ENCODE measurements around the gene CLDN11.

CLDN11 gene

DNA sequence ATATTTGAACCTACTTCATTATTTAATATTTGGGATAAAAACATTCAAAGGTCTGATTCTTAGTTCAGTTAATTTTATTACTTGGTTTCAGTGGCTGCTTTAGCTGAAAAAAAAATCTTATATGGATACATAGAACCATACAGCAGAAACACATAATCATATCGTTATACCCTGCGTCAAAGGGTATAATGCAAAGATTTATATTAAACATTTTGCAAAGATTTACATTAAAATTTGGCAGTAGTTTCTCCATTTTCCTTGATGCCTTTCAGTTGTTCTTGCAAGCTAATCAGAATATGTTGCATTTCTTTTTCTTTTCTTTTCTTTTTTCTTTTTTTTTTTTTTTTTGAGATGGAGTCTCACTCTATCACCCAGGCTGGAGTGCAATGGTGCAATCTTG lies 31.4 kb downstream of the CLDN11 start:
- Histone ChIP-seq H3K4me1 (no peaks in the 10 kb centered on the region), H2AFZ (no peak overlapping the region), H3K27me3 (ENCODE audit: control insufficient read depth, insufficient read depth, low read length) (no peaks in the 10 kb centered on the region), H3K4me2 (ENCODE audit: low read length) (no peak overlapping the region), H3K4me3 (ENCODE audit: low read depth, low read length) (no peak overlapping the region), H3K9ac (no peak overlapping the region), H3K9me3 (ENCODE audit: control insufficient read depth, low read length) (no peaks in the 10 kb centered on the region), H3K36me3 (ENCODE audit: control insufficient read depth, insufficient read depth, low read length) (no peaks in the 10 kb centered on the region), H3K27ac (no peak overlapping the region), H3K79me2 (no peaks in the 10 kb centered on the region)
- TF ChIP-seq, protein P1, sequence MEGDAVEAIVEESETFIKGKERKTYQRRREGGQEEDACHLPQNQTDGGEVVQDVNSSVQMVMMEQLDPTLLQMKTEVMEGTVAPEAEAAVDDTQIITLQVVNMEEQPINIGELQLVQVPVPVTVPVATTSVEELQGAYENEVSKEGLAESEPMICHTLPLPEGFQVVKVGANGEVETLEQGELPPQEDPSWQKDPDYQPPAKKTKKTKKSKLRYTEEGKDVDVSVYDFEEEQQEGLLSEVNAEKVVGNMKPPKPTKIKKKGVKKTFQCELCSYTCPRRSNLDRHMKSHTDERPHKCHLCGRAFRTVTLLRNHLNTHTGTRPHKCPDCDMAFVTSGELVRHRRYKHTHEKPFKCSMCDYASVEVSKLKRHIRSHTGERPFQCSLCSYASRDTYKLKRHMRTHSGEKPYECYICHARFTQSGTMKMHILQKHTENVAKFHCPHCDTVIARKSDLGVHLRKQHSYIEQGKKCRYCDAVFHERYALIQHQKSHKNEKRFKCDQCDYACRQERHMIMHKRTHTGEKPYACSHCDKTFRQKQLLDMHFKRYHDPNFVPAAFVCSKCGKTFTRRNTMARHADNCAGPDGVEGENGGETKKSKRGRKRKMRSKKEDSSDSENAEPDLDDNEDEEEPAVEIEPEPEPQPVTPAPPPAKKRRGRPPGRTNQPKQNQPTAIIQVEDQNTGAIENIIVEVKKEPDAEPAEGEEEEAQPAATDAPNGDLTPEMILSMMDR (IDR thresholded peaks at IDR 0.05) = no peak

DNA sequence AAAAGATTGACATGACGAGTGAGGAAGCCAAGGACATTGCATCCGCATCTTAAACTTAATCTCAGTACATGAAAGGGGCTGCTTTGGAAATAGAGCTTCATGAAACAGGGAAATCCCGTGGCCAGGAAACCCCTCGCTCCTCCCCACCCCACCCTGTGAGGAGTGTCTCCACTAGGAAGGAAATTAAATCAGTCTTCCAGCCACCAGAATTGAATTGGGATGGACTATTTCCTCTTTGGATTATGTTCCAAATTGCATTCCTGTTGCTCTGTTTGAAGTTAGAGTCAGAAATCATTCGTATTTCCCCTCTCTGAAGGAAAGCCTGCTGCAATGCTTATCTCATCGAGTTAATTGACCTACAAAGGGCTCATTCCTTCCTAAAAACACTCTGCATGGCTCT lies 35.8 kb downstream of the CLDN11 start:
- H3K27ac ChIP-seq = no peak overlapping the region
- no peak overlapping the region for H3K4me2 ChIP-seq (ENCODE audit: low read length)
- TF ChIP-seq, protein P1 (IDR thresholded peaks at IDR 0.05) = no peak
- H2AFZ ChIP-seq = no peak overlapping the region
- H3K9me3 ChIP-seq (ENCODE audit: control insufficient read depth, low read length) = no peaks in the 10 kb centered on the region
- no peak overlapping the region for H3K4me3 ChIP-seq (ENCODE audit: low read depth, low read length)
- H3K36me3 ChIP-seq (ENCODE audit: control insufficient read depth, insufficient read depth, low read length) = no peaks in the 10 kb centered on the region
- H3K79me2 ChIP-seq = no peaks in the 10 kb centered on the region
- H3K27me3 ChIP-seq (ENCODE audit: control insufficient read depth, insufficient read depth, low read length) = no peaks in the 10 kb centered on the region
- H3K4me1 ChIP-seq = no peaks in the 10 kb centered on the region
- no peak overlapping the region for H3K9ac ChIP-seq

DNA sequence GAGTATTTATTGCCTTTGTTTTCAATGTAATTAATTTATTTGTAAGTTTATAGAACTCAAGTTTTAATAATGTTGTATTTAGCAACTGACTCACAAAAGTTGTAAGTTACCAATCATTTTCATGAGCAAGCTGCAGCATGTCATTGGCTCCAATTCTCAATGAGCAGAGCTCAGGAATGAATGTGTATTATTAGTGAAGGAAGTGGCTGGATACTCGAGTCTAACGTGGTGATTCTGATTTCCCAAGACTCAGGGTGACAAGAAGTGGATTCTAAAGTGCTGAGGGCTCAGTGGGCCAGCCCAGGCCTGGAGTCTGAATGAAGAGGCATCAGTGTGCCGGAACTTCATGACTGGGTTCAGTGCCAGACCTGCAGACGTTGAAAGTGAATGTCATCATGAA lies 39.6 kb downstream of the CLDN11 start:
- TF ChIP-seq, protein P1 (IDR thresholded peaks at IDR 0.05) = no peak
- H3K79me2 ChIP-seq = no peaks in the 10 kb centered on the region
- no peak overlapping the region for H3K9ac ChIP-seq
- H3K27ac ChIP-seq = no peak overlapping the region
- no peak overlapping the region for H3K4me2 ChIP-seq (ENCODE audit: low read length)
- no peaks in the 10 kb centered on the region for H3K4me1 ChIP-seq
- H2AFZ ChIP-seq = no peak overlapping the region
- H3K4me3 ChIP-seq (ENCODE audit: low read depth, low read length) = no peak overlapping the region
- no peaks in the 10 kb centered on the region for H3K9me3 ChIP-seq (ENCODE audit: control insufficient read depth, low read length)
- H3K27me3 ChIP-seq (ENCODE audit: control insufficient read depth, insufficient read depth, low read length) = no peaks in the 10 kb centered on the region
- H3K36me3 ChIP-seq (ENCODE audit: control insufficient read depth, insufficient read depth, low read length) = no peaks in the 10 kb centered on the region

DNA sequence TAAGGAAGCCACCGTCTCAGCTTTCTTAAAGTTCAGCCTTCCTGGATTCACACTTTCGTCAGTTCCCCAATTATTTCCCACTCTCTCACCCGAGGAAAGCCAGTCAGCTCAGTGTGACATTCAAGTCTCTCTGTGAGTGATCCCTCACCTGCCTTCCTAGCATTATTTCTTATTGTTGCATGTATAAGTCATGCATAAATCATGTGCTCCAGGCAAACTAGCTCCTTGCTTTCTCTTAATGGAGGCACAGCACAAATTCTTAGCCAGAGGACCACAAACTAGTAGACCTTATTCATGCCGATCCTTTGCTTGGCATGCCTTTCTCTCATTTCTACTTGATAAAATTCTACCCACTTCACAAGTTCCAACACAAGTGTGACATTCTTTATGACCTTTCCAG lies 44.3 kb downstream of the CLDN11 start:
- no peaks in the 10 kb centered on the region for H3K4me1 ChIP-seq
- no peaks in the 10 kb centered on the region for H3K9me3 ChIP-seq (ENCODE audit: control insufficient read depth, low read length)
- no peaks in the 10 kb centered on the region for H3K27me3 ChIP-seq (ENCODE audit: control insufficient read depth, insufficient read depth, low read length)
- H3K4me2 ChIP-seq (ENCODE audit: low read length) = no peak overlapping the region
- H3K36me3 ChIP-seq (ENCODE audit: control insufficient read depth, insufficient read depth, low read length) = no peaks in the 10 kb centered on the region
- H3K4me3 ChIP-seq (ENCODE audit: low read depth, low read length) = no peak overlapping the region
- TF ChIP-seq, protein P1 (IDR thresholded peaks at IDR 0.05) = no peak
- no peak overlapping the region for H3K27ac ChIP-seq
- no peak overlapping the region for H3K9ac ChIP-seq
- no peaks in the 10 kb centered on the region for H3K79me2 ChIP-seq
- H2AFZ ChIP-seq = no peak overlapping the region

DNA sequence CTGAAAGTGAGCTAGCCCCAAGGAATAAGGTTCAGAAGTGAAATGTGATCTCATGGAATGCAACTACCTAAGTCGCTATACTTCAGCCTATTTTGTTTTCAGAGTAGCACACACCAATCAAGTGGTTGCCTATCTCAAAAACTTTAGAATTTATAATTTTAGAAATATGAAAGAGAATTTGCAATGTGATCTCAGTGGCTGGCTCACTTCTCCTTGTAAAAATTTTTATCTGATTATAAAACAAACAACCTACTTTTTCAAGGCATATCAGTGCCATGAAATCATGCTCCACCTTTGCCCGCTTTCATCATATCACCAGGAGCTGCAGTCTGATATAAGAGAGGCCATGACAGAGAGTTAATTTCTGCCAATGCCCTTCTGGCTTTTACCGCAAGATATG lies 47.3 kb downstream of the CLDN11 start:
- Histone ChIP-seq H3K27me3 (ENCODE audit: control insufficient read depth, insufficient read depth, low read length) (no peaks in the 10 kb centered on the region), H3K4me3 (ENCODE audit: low read depth, low read length) (no peak overlapping the region), H3K79me2 (no peaks in the 10 kb centered on the region), H3K4me2 (ENCODE audit: low read length) (no peak overlapping the region), H3K9me3 (ENCODE audit: control insufficient read depth, low read length) (no peaks in the 10 kb centered on the region), H3K9ac (no peak overlapping the region), H3K27ac (no peak overlapping the region), H3K4me1 (no peaks in the 10 kb centered on the region), H3K36me3 (ENCODE audit: control insufficient read depth, insufficient read depth, low read length) (no peaks in the 10 kb centered on the region), H2AFZ (no peak overlapping the region)
- TF ChIP-seq, protein P1 (IDR thresholded peaks at IDR 0.05) = no peak

Measured in parathyroid adenoma (tissue), 2 donors.